GM18861 (cell line): Measurements from ENCODE around the gene CACNB4.

ENCODE experiments used
- ATAC-seq: cut with Tn5 transposase; IDR thresholded peaks from one replicate; pipeline ENCODE4 v1.9.1; 2021; ENCODE audit not compliant: unreplicated experiment

Gene CACNB4

DNA sequence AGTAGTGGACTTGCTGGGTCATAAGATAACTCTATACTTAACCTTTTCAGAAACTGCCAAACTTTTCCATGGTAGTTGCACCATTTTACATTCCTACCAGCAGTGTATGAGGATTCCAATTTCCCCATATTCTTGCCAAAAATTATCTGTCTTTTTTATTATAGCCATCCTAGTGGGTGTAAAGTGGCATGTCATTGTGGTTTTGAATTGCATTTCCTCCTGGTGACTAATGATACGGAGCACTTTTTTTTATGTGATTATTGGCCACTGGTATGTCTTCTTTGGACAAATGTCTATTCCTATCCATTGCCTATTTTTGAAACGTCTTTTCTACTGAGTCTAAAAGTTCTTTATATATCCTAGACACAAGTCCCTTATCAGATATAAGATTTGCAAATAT, 44.3 kb downstream of the CACNB4 start:
- no peak for ATAC-seq

DNA sequence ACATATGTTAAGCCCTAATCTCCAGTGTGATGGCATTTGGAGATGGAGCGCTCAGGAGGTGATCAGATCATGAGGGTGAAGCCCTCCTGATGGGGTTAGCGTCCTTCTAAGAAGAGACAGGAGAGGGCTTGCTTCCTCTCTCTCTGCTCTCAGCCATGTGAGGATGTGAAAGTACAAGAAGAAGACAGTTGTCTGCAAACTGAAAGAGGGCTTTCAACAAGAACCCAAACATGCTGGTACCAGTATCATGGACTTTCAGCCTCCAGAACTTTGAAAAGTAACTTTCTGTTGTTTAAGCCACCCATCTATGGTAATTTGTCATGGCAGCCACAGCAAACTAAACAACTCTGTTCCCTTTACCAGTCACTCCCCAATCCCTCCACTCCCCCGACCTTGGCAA, 47.4 kb downstream of the CACNB4 start:
- ATAC-seq = no peak

DNA sequence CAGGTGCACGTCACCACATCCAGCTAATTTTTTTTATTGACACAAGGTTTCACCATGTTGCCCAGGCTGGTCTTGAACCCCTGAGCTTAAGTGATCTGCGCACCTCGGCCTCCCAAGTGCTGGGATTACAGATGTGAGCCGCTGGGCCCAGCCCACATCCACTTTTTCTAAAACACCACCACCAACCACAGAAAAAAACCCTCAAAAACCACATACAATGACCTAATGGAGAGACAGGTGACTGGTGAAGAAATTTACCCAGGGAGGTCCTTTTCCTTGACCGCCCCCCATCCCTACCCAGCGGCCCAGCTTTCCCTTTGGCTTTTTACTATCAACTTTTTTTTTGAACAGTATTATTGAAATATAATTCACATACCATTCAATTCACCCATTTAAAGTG, 47.9 kb downstream of the CACNB4 start:
- ATAC-seq = no peak

- no peak for ATAC-seq
Observed at GRCh38 chr2:152050341-152050740, 48.5 kb downstream of the CACNB4 start.

DNA sequence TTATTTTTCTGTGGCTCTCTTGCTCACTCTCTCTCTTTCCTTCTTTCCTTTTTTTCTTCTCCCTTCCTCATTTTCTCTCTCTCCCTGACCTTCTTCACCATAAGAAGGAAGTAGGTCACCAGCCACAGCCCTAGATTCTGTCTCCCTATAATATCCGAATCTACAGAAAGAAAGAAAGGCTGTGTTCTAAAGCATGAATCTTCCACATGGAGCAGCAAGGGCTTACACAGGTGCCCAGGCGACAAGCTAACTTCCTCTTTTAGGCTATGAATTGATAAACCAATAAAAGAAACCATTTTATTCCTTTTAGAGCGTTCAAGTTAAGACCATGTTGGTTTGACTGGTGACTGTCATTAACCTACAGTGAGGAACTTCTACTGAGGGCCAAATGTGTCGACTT, 49.3 kb downstream of the CACNB4 start:
- ATAC-seq = no peak

DNA sequence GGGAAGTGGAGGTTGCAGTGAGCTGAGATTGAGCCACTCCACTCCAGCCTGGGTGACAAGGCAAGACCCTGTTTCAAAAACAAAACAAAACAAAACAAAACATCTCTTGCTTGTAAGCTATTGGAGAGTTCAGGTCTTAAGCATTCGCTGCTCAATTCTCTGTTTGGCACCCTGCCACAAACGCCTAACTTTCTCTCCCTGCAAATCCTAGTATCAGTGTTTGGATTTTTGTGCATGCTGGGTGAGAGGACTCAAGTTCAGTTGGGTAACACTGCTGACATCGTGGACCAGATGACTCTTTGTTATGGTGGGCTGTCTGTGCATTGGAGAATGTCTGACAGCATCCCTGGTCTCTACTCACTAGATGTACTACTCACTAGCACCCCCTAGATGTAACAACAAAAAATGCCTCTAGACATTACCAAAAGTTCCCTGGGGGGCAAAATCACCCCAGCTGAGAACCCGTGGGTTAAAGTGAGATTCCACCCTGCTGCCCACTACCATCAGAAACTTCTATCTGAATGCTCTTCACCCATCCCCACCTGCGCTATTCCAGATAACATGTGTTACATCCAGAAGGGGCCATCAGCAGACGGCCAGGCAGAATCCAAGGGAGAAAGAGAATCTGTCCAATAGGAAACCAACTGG, 50.9 kb downstream of the CACNB4 start:
- no peak for ATAC-seq

DNA sequence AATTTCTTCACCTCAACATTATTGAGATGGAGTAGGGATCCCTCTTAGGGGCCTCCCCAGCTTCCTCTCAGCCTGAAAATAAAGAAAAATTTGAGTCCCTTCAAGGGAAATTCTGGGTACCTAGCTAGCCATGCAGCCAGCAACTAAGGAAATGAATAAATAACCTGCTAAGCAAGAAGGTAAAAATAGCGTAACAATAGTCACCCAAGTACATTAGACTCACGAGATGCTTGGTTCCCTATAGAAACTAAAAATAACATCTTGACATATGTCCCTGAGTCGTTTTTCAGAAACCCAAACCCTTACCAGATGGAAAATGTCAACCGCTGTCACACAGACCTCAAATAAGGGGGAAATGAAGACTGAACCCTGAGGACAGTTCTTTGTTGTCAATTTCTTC, 51.9 kb downstream of the CACNB4 start:
- peak; percentile 60 for ATAC-seq

DNA sequence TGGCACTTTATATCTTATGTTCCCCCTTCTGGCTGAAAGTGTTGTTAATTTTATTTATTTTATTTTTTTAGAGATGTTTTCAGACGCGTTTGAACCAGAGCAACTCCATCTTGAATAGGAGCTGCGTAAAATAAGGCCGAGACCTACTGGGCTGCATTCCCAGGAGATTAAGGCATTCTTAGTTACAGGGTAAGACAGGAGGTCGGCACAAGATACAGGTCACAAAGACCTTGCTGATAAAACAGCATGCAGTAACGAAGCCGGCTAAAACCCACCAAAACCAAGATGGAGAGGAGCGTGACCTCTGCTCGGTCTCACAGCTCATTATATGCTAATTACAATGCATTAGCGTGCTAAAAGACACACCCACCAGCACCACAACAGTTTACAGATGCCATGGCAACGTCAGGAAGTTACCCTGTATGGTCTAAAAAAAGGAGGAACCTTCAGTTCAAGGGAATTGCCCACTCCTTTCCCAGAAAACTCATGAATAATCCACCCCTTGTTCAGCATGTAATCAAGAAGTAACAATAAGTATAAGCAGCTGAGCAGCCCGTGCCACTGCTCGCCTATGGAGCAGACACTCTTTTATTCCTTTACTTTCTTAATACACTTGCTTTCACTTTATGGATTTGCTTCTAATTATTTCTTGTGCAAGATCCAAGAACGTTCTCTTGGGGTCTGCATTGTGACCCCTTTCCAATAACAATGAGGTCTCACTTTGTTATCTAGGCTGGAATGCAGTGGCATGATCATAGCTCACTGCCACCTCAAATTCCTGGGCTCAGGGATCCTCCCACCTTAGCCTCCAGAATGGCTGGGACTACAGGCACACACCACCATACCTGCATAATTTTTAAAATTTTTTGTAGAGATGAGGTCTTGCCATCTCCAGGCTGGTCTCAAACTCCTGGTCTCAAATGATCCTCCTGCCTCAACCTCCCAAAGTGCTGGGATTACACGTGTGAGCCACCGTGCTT, 55.9 kb downstream of the CACNB4 start:
- ATAC-seq = no peak

- no peak for ATAC-seq
Observed at GRCh38 chr2:152038441-152038958, 60.3 kb downstream of the CACNB4 start.

DNA sequence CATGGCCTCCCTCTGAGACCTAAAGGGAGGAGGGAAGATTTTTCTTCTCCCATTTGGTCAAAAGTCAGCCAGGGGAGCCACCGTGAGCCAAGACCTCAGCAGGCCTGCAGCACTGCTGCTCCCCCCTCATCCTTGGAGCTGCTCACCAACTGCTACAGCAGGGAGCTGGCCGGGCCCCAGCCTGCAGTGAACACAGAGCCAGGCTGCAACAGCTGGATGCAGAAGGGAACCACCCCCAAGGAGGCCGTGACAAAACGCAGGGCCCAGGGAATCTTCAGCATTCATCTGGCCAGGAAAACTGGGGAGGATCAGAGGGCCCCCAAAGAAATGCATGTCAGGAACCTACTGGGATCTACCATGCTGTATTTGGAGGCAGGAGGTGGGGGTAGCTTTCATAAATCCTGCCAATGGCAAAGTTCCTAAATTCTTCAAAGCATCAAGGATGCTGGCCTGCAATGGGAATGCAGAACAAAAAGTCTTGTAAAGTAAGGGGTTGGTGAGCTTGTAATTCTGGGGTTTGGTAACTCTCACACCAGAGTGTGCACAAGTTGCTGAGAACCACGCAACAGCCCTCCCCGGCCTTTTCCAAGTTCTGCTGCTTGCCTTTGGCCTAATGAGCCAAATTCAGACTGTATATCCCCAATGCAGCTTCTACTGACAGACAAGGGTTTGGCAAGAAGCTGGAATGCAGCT, 61.0 kb downstream of the CACNB4 start:
- ATAC-seq = no peak

- ATAC-seq = peak; percentile 75
Observed at GRCh38 chr2:152036611-152037469, 62.0 kb downstream of the CACNB4 start.

- no peak for ATAC-seq
Observed at GRCh38 chr2:152034257-152034801, 64.5 kb downstream of the CACNB4 start.

DNA sequence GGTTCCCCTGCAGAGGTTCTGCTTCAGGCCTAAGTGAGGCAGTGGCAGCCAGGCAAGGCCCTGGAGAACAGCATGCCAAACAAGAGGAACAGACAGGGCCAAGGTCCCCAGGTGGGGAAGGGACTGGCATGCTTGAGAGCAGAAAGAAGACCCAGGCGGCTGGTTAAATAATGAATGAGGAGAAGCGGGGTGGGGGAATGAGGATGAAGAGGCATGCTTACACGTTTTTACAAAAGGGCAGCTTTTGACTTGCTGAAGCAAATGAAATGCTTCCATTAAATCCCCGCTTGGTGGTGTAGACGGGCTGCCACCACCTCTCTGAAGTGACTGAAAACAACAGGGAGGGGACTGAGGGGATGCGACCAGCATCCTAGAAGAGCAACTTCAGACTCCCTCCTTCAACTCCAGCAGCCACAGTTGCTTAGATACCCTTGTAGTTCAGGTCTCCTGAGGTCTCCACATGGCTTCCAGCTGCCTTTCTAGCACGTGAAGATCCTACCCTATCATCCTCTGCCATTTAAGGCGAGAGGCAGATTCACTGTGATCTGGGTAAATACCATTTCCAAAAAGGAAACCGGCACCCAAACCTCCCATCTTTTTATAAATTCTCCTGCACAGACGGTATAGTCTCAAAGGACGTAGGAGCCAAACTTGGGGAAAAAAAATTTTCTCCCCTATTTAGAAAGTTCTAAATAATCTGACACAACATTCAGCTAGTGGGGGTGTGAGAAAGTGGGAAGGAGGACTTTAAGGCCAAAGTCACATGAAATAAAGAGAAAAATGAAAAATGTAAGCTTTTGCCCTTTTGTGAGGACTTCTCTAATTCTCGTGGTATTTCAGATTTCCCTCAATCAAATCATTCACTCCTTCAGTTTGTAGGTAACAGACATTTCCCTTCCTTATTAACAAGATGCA, 65.6 kb downstream of the CACNB4 start:
- ATAC-seq = no peak

GRCh38 chr2:152031747-152032306, 67.0 kb downstream of the CACNB4 start:
- no peak for ATAC-seq

DNA sequence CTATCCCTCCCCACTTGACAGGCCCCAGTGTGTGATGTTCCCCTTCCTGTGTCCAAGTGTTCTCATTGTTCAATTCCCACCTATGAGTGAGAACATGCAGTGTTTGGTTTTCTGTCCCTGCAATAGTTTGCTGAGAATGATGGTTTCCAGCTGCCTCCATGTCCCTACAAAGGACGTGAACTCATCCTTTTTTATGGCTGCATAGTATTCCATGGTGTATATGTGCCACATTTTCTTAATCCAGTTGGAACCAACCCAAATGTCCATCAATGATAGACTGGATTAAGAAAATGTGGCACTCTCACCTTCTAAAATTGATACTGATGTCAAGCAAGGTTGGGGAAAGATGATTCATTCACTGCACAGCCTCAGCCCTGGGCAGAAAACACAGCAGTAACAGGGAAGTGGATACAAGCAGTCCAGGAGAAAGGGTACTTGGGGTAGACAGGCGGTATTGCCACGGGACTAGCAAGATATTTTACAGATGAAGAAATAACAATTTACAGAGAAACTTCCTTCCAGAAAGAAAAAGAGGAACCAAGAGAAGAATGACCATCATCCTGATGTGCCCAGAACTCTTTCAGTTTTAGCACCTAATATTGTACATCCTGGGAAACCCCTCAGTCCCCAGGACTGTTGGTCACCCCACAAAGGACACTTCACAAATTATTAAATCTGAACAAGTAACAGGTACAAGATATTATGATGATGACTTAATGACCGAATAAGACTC, 68.1 kb downstream of the CACNB4 start:
- ATAC-seq = peak; percentile 50

GRCh38 chr2:152028182-152028862, 70.5 kb downstream of the CACNB4 start:
- no peak for ATAC-seq

DNA sequence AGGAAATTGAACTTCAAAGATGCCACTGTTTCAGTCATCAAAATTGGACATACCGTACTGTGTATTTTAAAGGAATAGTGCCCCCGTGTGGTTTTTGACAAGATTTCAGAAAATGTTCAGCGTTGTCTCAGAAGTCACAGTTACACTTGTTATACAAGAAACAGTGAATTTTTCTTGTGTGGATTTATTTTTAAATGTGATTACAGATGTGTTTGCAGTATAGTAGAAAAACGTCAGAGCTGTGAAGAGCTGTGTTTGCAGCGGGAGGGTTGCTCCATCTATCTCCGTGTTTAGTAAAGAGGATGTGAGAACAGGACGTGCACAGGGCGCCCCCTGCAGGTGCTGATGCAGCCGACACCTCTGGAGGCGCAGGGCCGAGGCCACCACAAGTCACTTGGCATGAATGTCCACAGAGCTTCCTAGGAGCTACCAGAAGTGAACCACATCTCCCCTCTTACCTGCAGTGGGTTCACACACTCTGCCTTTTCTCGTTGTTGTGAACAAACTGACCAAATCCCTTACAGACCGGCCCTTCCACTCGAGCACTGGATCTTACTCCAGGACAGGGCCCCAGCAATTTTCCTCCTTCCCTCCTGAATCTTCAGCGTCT, 73.1 kb downstream of the CACNB4 start:
- ATAC-seq = peak; percentile 81
